H1 (cell line): Measurements from ENCODE around the gene AURKB. TPM values are rescaled to one million over a fixed set of nuclear protein-coding genes. Genes with fewer than 3 reads are reported as not detected.

Experiments used
- CTCF ChIA-PET: fragments of 300-600 bp; sonication (Branson Sonifier 250); formaldehyde crosslinking; loops from one replicate; lab custom pipeline; 2021; ENCODE audit not compliant: partially characterized antibody; lab: Charles Lee
- POLR2A ChIA-PET: fragments of 300-600 bp; sonication (Branson Sonifier 250); formaldehyde crosslinking; loops from one replicate; lab custom pipeline; 2021; ENCODE audit warnings: inconsistent platforms; ENCODE audit not compliant: partially characterized antibody; lab: Charles Lee
- DNase-seq, 2 experiments: peaks; one replicate each; pipeline versions ENCODE4 v3.0.0 to v3.0.0-alpha.2; 2010 to 2022; ENCODE audit warnings: low spot score in 2 of 2, low read depth in 1 of 2, mixed read lengths in 1 of 2
- FAIRE-seq: peaks from 2 replicates; lab custom pipeline; 2011; peaks lifted over from hg19 to GRCh38; lab: Jason Lieb, UNC
- H2AFZ ChIP-seq: 2 replicates; pipeline ENCODE4 v1.8.1; 2012; ENCODE audit warnings: low read length, inconsistent platforms
- H2AK5ac ChIP-seq: 2 replicates; pipeline ENCODE4 v1.6.1; 2013; ENCODE audit warnings: low read depth, low read length
- H2BK120ac ChIP-seq: replicated peaks from 2 replicates; pipeline ENCODE3; 2013; ENCODE audit warnings: low read depth, low read length, inconsistent platforms
- H2BK12ac ChIP-seq: 2 replicates; pipeline ENCODE4 v1.6.1; 2013; ENCODE audit warnings: low read depth, low read length
- H2BK15ac ChIP-seq: 2 replicates; pipeline ENCODE4 v1.6.1; 2013; ENCODE audit warnings: low read length
- H2BK20ac ChIP-seq: 2 replicates; pipeline ENCODE4 v1.6.1; 2013; ENCODE audit warnings: low read length
- H2BK5ac ChIP-seq: 2 replicates; pipeline ENCODE4 v1.6.1; 2013; ENCODE audit warnings: low read depth, low read length
- H3K14ac ChIP-seq: 2 replicates; pipeline ENCODE4 v1.6.1; 2013; ENCODE audit warnings: inconsistent platforms; ENCODE audit not compliant: insufficient read length
- H3K18ac ChIP-seq: 2 replicates; pipeline ENCODE4 v1.6.1; 2013; ENCODE audit warnings: low read length; ENCODE audit errors: extremely low read depth
- H3K23ac ChIP-seq: 2 replicates; pipeline ENCODE4 v1.6.1; 2013; ENCODE audit warnings: inconsistent platforms; ENCODE audit not compliant: insufficient read length
- H3K23me2 ChIP-seq: 2 replicates; pipeline ENCODE4 v1.6.1; 2013; ENCODE audit warnings: low read depth, low read length
- H3K27ac ChIP-seq: 2 replicates; pipeline ENCODE4 v1.6.1; 2011; ENCODE audit warnings: low read depth, low read length, inconsistent platforms
- H3K27me3 ChIP-seq, 4 experiments: replicated peaks in 1 of 4; 1 replicate in 1 of 4; 2 replicates in 3 of 4; pipeline versions ENCODE4 v1.6.1 to v1.8.1; 2011 to 2013; ENCODE audit warnings: low read length in 3 of 4, mild to moderate bottlenecking in 3 of 4, inconsistent platforms in 2 of 4, mixed read lengths in 2 of 4, moderate library complexity in 1 of 4; ENCODE audit not compliant: control insufficient read depth in 3 of 4, insufficient read depth in 3 of 4; ENCODE audit errors: extremely low read depth in 1 of 4
- H3K36me3 ChIP-seq, 4 experiments: 2 replicates each; pipeline versions ENCODE4 v1.6.1 to v1.8.1; 2011 to 2013; ENCODE audit warnings: mild to moderate bottlenecking in 4 of 4, low read length in 3 of 4, moderate library complexity in 2 of 4, control low read depth in 1 of 4, inconsistent platforms in 1 of 4; ENCODE audit not compliant: insufficient read depth in 4 of 4, control insufficient read depth in 2 of 4
- H3K4ac ChIP-seq: replicated peaks from 2 replicates; pipeline ENCODE3; 2013; ENCODE audit warnings: low read length, low read depth, mixed read lengths, inconsistent platforms; ENCODE audit not compliant: insufficient read length
- H3K4me1 ChIP-seq, 4 experiments: replicated peaks in 1 of 4; 1 replicate in 1 of 4; 2 replicates in 3 of 4; pipeline versions ENCODE4 v1.6.1 to v1.8.1; 2011 to 2013; ENCODE audit warnings: low read length in 3 of 4, inconsistent platforms in 2 of 4, mixed read lengths in 1 of 4; ENCODE audit not compliant: insufficient read depth in 4 of 4, control insufficient read depth in 3 of 4
- H3K4me2 ChIP-seq, 2 experiments: 2 replicates each; pipeline versions ENCODE4 v1.6.1 to v1.8.1; 2011 to 2013; ENCODE audit warnings: low read depth in 2 of 2, low read length in 2 of 2, control low read depth in 1 of 2, inconsistent platforms in 1 of 2, mild to moderate bottlenecking in 1 of 2; ENCODE audit not compliant: insufficient read depth in 1 of 2
- H3K4me3 ChIP-seq, 4 experiments: fragments of 200-600, 300-600 bp in 1 of 4; sonication (generic), shearing (Covaris generic), sonication (Bioruptor Twin) in 1 of 4; 2 replicates each; pipeline versions ENCODE4 v1.5.1 to v1.8.1; 2011 to 2016; ENCODE audit warnings: low read length in 4 of 4, low read depth in 3 of 4, control low read depth in 2 of 4, inconsistent platforms in 2 of 4, mild to moderate bottlenecking in 2 of 4, mixed read lengths in 1 of 4, moderate library complexity in 1 of 4; ENCODE audit not compliant: insufficient read depth in 2 of 4; ENCODE audit errors: extremely low read depth in 1 of 4
- H3K56ac ChIP-seq: replicated peaks from 2 replicates; pipeline ENCODE3; 2013; ENCODE audit warnings: low read depth, mild to moderate bottlenecking, mixed read lengths, low read length, inconsistent platforms; ENCODE audit not compliant: insufficient read length
- H3K79me1 ChIP-seq: 2 replicates; pipeline ENCODE4 v1.6.1; 2013; ENCODE audit warnings: low read depth, low read length, control low read depth
- H3K79me2 ChIP-seq, 2 experiments: 2 replicates each; pipeline versions ENCODE4 v1.6.1 to v1.8.1; 2012 to 2013; ENCODE audit warnings: low read length in 2 of 2, mild to moderate bottlenecking in 2 of 2, inconsistent platforms in 1 of 2; ENCODE audit not compliant: insufficient read depth in 2 of 2, control insufficient read depth in 1 of 2
- H3K9ac ChIP-seq, 4 experiments: replicated peaks in 1 of 4; 1 replicate in 1 of 4; 2 replicates in 3 of 4; pipeline versions ENCODE4 v1.6.1 to v1.8.1; 2011 to 2013; ENCODE audit warnings: low read depth in 3 of 4, low read length in 3 of 4, control low read depth in 2 of 4, mild to moderate bottlenecking in 2 of 4, moderate library complexity in 2 of 4, inconsistent platforms in 1 of 4; ENCODE audit errors: extremely low read depth in 1 of 4
- H3K9me3 ChIP-seq, 2 experiments: 2 replicates each; pipeline versions ENCODE4 v1.6.1 to v1.8.1; 2012 to 2013; ENCODE audit warnings: mild to moderate bottlenecking in 2 of 2, moderate library complexity in 2 of 2, control low read depth in 1 of 2, inconsistent platforms in 1 of 2, low read depth in 1 of 2, low read length in 1 of 2, mixed read lengths in 1 of 2; ENCODE audit not compliant: insufficient read depth in 2 of 2
- H4K20me1 ChIP-seq, 2 experiments: replicated peaks in 1 of 2; 2 replicates each; pipeline versions ENCODE3 to v1.8.1; 2011 to 2013; ENCODE audit warnings: inconsistent platforms in 2 of 2, low read length in 2 of 2, mild to moderate bottlenecking in 1 of 2; ENCODE audit not compliant: insufficient read depth in 2 of 2, control insufficient read depth in 1 of 2
- H4K5ac ChIP-seq: 2 replicates; pipeline ENCODE4 v1.6.1; 2013; ENCODE audit warnings: low read length, low read depth, mixed read lengths, inconsistent platforms; ENCODE audit not compliant: insufficient read length
- H4K8ac ChIP-seq: 2 replicates; pipeline ENCODE4 v1.8.0; 2013; ENCODE audit warnings: mild to moderate bottlenecking, moderate library complexity, low read length, inconsistent platforms; ENCODE audit not compliant: insufficient read depth; ENCODE audit errors: extremely low read depth
- H4K91ac ChIP-seq: replicated peaks from 2 replicates; pipeline ENCODE3; 2013; ENCODE audit warnings: low read length, mixed read lengths, inconsistent platforms; ENCODE audit not compliant: insufficient read length
- CBX5 ChIP-seq: fragments of 300-800, 300-1000 bp; sonication (generic); IDR thresholded peaks from 2 replicates; pipeline ENCODE4 v1.7.1; 2016; ENCODE audit warnings: antibody characterized with exemption, low read length, low read depth
- CHD2 ChIP-seq: IDR thresholded peaks from 2 replicates; pipeline ENCODE4 v1.6.1; 2012; ENCODE audit warnings: low read length, improper control_type of control experiment
- EP300 ChIP-seq, 2 experiments: IDR thresholded peaks; 1 replicate in 1 of 2; 2 replicates in 1 of 2; pipeline ENCODE4 v1.6.1; 2011 to 2012; ENCODE audit warnings: low read depth in 2 of 2, low read length in 2 of 2, mild to moderate bottlenecking in 2 of 2, borderline replicate concordance in 1 of 2, inconsistent platforms in 1 of 2, moderate library complexity in 1 of 2
- JUN ChIP-seq: IDR thresholded peaks from 2 replicates; pipeline ENCODE4 v1.6.1; 2011; ENCODE audit warnings: low read depth, mild to moderate bottlenecking, improper control_type of control experiment, low read length
- RXRA ChIP-seq: IDR thresholded peaks from 2 replicates; pipeline ENCODE4 v1.6.1; 2011; ENCODE audit warnings: low read depth, mild to moderate bottlenecking, low read length, moderate library complexity; ENCODE audit not compliant: insufficient read depth
- WGBS, 2 experiments: shearing (Covaris generic) in 1 of 2; methylation state at CpG; one replicate each; pipeline versions ENCODE4 v1.1.6 to v1.1.7; 2013 to 2015; ENCODE audit warnings: low lambda C conversion rate in 2 of 2, mixed read lengths in 2 of 2, inconsistent platforms in 1 of 2, low coverage in 1 of 2, missing lambda C conversion rate in 1 of 2; ENCODE audit not compliant: insufficient replicate concordance in 2 of 2, insufficient coverage in 1 of 2, insufficient read length in 1 of 2; ENCODE audit errors: extremely low coverage in 1 of 2, missing lambda C conversion rate in 1 of 2; 5-methylcytosine and 5-hydroxymethylcytosine counted together
- long read RNA-seq, 2 experiments: library from RNA in 1 of 2; library from capped mRNA in 1 of 2; stranded (forward); transcript quantifications; one replicate each; pipeline ENCODE4 v2.0.0, GENCODE V29; 2021; ENCODE audit warnings: inconsistent platforms in 1 of 2
- polyA minus RNA-seq, 3 experiments: library from RNA; depleted of rRNA, polyadenylated mRNA; stranded (reverse); fragments of >200 nt; gene quantifications; 1 replicate in 2 of 3; 2 replicates in 1 of 3; pipeline ENCODE4 v1.2.3, GENCODE V29; 2011
- polyA plus RNA-seq, 7 experiments: library from polyadenylated mRNA; depleted of rRNA in 3 of 7; stranded (reverse) in 5 of 7; unstranded in 2 of 7; fragments of >200 nt in 5 of 7; fragments of 200-250 nt in 2 of 7; gene quantifications; 1 replicate in 5 of 7; 2 replicates in 1 of 7; 4 replicates in 1 of 7; pipeline versions ENCODE4 v1.2.1 to v1.2.3, GENCODE V29; 2011 to 2013; ENCODE audit warnings: missing spikeins in 2 of 7, mixed read lengths in 2 of 7
- total RNA-seq: library from RNA; stranded (reverse); fragmentation: NEBNext Ultra II Directional; extraction: Animal tissue kit (Norgen Biotek cat#: 25700); gene quantifications from 2 replicates; pipeline ENCODE4 v1.2.1, GENCODE V29; 2021
- TF ChIP-seq, protein P1 (sequence below): IDR thresholded peaks from 2 replicates; pipeline ENCODE4 v1.6.1; 2012; ENCODE audit warnings: inconsistent platforms

The AURKB gene
- total RNA-seq (154 and 160 TPM in 2 replicates), polyA plus RNA-seq (2011; rRNA removed) (102 and 171 TPM in 2 replicates), polyA minus RNA-seq (2011; rRNA and poly(A)+ RNA removed) (55.0 and 80.2 TPM in 2 replicates)
- 93.9 TPM for polyA plus RNA-seq (2011; cell fraction: cytosol; rRNA removed)
- polyA plus RNA-seq (2011; cell fraction: nucleus; rRNA removed), result 222 TPM
- polyA plus RNA-seq (2012, experiment 1 of 2), result 155 to 177 TPM (median 169 TPM) in 4 replicates
- 172 TPM for polyA plus RNA-seq (2012, experiment 2 of 2)
- polyA plus RNA-seq (2013, experiment 1 of 2), result 168 TPM
- 162 TPM for polyA plus RNA-seq (2013, experiment 2 of 2)
- polyA minus RNA-seq (2011; cell fraction: cytosol; rRNA and poly(A)+ RNA removed), result 41.2 TPM
- 80.6 TPM for polyA minus RNA-seq (2011; cell fraction: nucleus; rRNA and poly(A)+ RNA removed)
- long read RNA-seq, experiment 1, transcript AURKB-205 (3 exons, 467 nt), result minor isoform, 15 of 129 reads
- long read RNA-seq, experiment 1, transcript AURKB-214 (9 exons, 1,227 nt), result major isoform, 33 of 129 reads
- long read RNA-seq, experiment 1, partial matches to known transcripts, result 51 of 129 reads
- long read RNA-seq, experiment 1, other reads (novel, unspliced or antisense), result 27 of 129 reads
- long read RNA-seq, experiment 2, transcript AURKB-201 (9 exons, 1,254 nt), result minor isoform, 6 of 262 reads
- long read RNA-seq, experiment 2, transcript AURKB-202 (8 exons, 1,167 nt), result minor isoform, 13 of 262 reads
- long read RNA-seq, experiment 2, transcript AURKB-214 (9 exons, 1,227 nt), result major isoform, 159 of 262 reads
- long read RNA-seq, experiment 2, partial matches to known transcripts, result 13 of 262 reads
- long read RNA-seq, experiment 2, other reads (novel, unspliced or antisense), result 71 of 262 reads

DNA sequence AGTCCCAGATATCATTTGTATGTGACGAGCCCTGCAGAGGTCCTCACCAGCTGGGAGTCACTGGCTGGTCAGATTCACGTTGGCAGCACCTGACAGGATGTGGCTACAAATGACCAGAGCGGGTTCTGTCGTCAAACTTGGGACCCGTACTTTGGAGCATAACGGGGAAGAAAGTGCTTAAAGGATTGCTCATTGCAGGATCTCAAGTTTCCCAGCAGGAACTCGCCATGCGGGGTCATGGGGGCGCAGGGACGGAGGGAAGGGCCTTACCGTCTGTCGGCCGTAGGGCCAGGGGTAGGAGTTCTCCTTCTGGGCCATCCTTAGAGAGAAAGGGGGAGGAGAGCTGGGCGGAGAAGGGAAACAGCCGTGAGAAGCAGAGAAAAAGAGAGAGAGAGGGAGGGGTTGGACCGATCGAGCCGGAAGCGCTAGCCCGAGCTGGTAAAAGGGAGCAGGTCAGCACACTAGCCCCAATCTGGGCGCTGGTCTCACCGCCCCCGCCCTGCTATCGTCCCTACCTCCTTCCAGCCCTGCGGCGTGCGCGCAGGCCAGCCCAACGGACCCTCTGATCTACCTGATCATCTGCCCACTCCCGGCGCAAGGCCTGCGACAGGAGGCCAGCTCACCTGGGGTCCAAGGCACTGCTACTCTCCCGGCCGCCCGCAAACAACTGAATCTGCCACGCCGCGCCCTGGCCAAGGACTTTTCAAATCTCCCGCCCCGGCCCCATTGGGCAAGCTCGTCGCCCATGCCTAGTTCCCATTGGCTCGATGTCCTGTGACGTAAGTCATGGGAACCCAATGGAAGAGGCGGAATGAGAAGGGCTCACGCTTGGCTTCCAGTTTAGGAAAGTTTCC, at the start of gene AURKB:
TSS of gene AURKB (minus strand) at position 669 of the 854 bp plus-strand sequence. CDS start at position 318, 351 bp downstream.
- peak within 1 kb of the TSS; percentile 92; the same call in 1 of the 2 replicates for H3K27ac ChIP-seq
- H4K91ac ChIP-seq, result peak within 1 kb of the TSS; percentile 88
- H2AFZ ChIP-seq, result no peak within 1 kb of the TSS
- peaks cover 0 to 4% (median under 1%) of the 10 kb centered on the region in 4 experiments; a peak in 2 of 7 replicates for H3K4me1 ChIP-seq
- 0 out of 2 replicates have a peak, but pooled peaks cover 4% of the 10 kb centered on the region for H3K79me1 ChIP-seq
- H3K79me2 ChIP-seq, result peaks cover 3 to 16% of the 10 kb centered on the region in 2 experiments
- no peaks in the 10 kb centered on the region for H3K9me3 ChIP-seq
- peak within 1 kb of the TSS; percentile 76 for H3K4ac ChIP-seq
- H3K9ac ChIP-seq, result peak within 1 kb of the TSS; percentile 72 to 84 (median 80)
- no peak within 1 kb of the TSS; the same call in 1 of the 2 replicates for H2BK12ac ChIP-seq
- no peak within 1 kb of the TSS for H2BK120ac ChIP-seq
- H3K14ac ChIP-seq, result no peak within 1 kb of the TSS
- H2BK15ac ChIP-seq, result peak within 1 kb of the TSS; percentile 99; the same call in 1 of the 2 replicates
- peak within 1 kb of the TSS; percentile 62 to 89 for H3K4me2 ChIP-seq
- H3K23me2 ChIP-seq, result peaks cover 4% of the 10 kb centered on the region
- peak within 1 kb of the TSS; percentile 16 for H4K5ac ChIP-seq
- CTCF ChIA-PET, result interaction anchor here (0.5 to 1.9 kb wide), 9 partner anchors 8 to 147 kb away, joined by 3 to 5 read pairs (median 3); no protein-coding TSS in a partner anchor
- peaks cover 4 to 5% of the 10 kb centered on the region in 2 experiments for H4K20me1 ChIP-seq
- no peak within 1 kb of the TSS for H3K23ac ChIP-seq
- peak within 1 kb of the TSS; percentile 98 for H3K18ac ChIP-seq
- no peaks in the 10 kb centered on the region for H3K27me3 ChIP-seq
- peak within 1 kb of the TSS; percentile 85; the same call in 1 of the 2 replicates for H4K8ac ChIP-seq
- H2BK20ac ChIP-seq, result no peak within 1 kb of the TSS
- DNase-seq, result peak in 1 of 2 experiments; percentile 97
- 0% methylated on average over 43 of the region's 46 CpGs; no CpG with 5 or more reads in 1 of the 2 experiments for WGBS, 2 experiments
- peak; percentile 93 for FAIRE-seq
- peaks cover 10 to 26% (median 18%) of the 10 kb centered on the region in 4 experiments; a peak in 7 of 8 replicates for H3K36me3 ChIP-seq
- POLR2A ChIA-PET, result interaction anchor here (0.5 to 19.6 kb wide), 26 partner anchors 13 to 258 kb away, joined by 3 to 373 read pairs (median 5); partner anchors contain the start of genes BORCS6, CTC1, HES7 and KRABD2
- H3K4me3 ChIP-seq, result peak within 1 kb of the TSS; percentile 67 to 93 (median 80)
- H2BK5ac ChIP-seq, result peak within 1 kb of the TSS; percentile 96
- H2AK5ac ChIP-seq, result no peak within 1 kb of the TSS
- H3K56ac ChIP-seq, result peak within 1 kb of the TSS; percentile 80
- TF ChIP-seq, protein P1, sequence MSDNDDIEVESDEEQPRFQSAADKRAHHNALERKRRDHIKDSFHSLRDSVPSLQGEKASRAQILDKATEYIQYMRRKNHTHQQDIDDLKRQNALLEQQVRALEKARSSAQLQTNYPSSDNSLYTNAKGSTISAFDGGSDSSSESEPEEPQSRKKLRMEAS, result peak; percentile 94
- peak; percentile 65 for TF ChIP-seq CHD2
- TF ChIP-seq CBX5, result no peak
- TF ChIP-seq EP300 (IDR thresholded peaks at IDR 0.05; ENCODE audit: borderline replicate concordance in 1 of 2, low read depth in 2 of 2, low read length in 2 of 2), result no peak
- TF ChIP-seq JUN, result no peak
- no peak for TF ChIP-seq RXRA
